ENCODE data around the gene NAA50. TPM values are rescaled to one million over a fixed set of nuclear protein-coding genes. Genes with fewer than 3 reads are reported as not detected.

Gene NAA50
- total and polyA plus RNA-seq, 2 experiments from 2014 or later, result 103 to 260 TPM

GRCh38 chr3:113714702-113715101 is 31.3 kb downstream of the NAA50 start:
- H3K4me1 Mint-ChIP-seq, result no peaks in the 10 kb centered on the region
- H3K27me3 ChIP-seq (ENCODE audit: insufficient read depth), result no peaks in the 10 kb centered on the region
- H3K4me1 ChIP-seq (ENCODE audit: insufficient read depth), result no peaks in the 10 kb centered on the region
- H3K9me2 ChIP-seq (ENCODE audit: insufficient read depth), result no peaks in the 10 kb centered on the region
- H3K27ac Mint-ChIP-seq, result no peak overlapping the region
- no peak for DNase-seq (ENCODE audit: low spot score)
- H4K20me1 ChIP-seq (replicated peaks; ENCODE audit: insufficient read depth), result 0 out of 2 replicates have a peak, but pooled peaks cover 4% of the 10 kb centered on the region
- H3K27me3 Mint-ChIP-seq (ENCODE audit: insufficient read depth, low read depth, poor library complexity), result peaks cover 7% of the 10 kb centered on the region
- no peaks in the 10 kb centered on the region for H3F3A ChIP-seq (replicated peaks; ENCODE audit: low read depth)
- H3K4me2 ChIP-seq, result no peak overlapping the region
- H2AFZ ChIP-seq, result no peak overlapping the region
- H3K4me3 ChIP-seq, result no peak overlapping the region
- no peak for ATAC-seq
- no peaks in the 10 kb centered on the region for H3K79me2 ChIP-seq (replicated peaks; ENCODE audit: insufficient read depth)
- peaks cover 11% of the 10 kb centered on the region; the same call in 2 of the 3 replicates for H3K36me3 Mint-ChIP-seq (ENCODE audit: low read depth)
- H3K36me3 ChIP-seq (ENCODE audit: insufficient read depth), result no peaks in the 10 kb centered on the region
- H3K27ac ChIP-seq (ENCODE audit: low read depth), result no peak overlapping the region
- H3K4me3 Mint-ChIP-seq, result no peak overlapping the region
- no peaks in the 10 kb centered on the region for H3K9me3 Mint-ChIP-seq
- no peak for TF ChIP-seq NANOG (IDR thresholded peaks at IDR 0.05; ENCODE audit: borderline replicate concordance)
- TF ChIP-seq JUNB (IDR thresholded peaks at IDR 0.05; ENCODE audit: unreplicated experiment), result no peak
- TF ChIP-seq POLR2AphosphoS5 (IDR thresholded peaks at IDR 0.05; ENCODE audit: low read depth), result no peak
- no peak for TF ChIP-seq EZH2phosphoT487 (IDR thresholded peaks at IDR 0.05; ENCODE audit: unreplicated experiment)
- TF ChIP-seq ZNF331 (CRISPR knock-in tag; IDR thresholded peaks at IDR 0.05; ENCODE audit: low read depth), result no peak
- TF ChIP-seq STAT1 (IDR thresholded peaks at IDR 0.05; ENCODE audit: unreplicated experiment), result no peak
- no peak for TF ChIP-seq CREB1 (CRISPR knock-in tag; IDR thresholded peaks at IDR 0.05; ENCODE audit: low read depth)
- no peak for TF ChIP-seq ZNF114 (CRISPR knock-in tag; IDR thresholded peaks at IDR 0.05)
- TF ChIP-seq EZH2 (IDR thresholded peaks at IDR 0.05; ENCODE audit: low read depth, unreplicated experiment), result no peak
- no peak for TF ChIP-seq ZNF462 (CRISPR knock-in tag; IDR thresholded peaks at IDR 0.05)
- TF ChIP-seq ETS1 (IDR thresholded peaks at IDR 0.05), result no peak
- TF ChIP-seq REST (IDR thresholded peaks at IDR 0.05; ENCODE audit: unreplicated experiment), result no peak
- TF ChIP-seq CTCF (conservative IDR thresholded peaks at IDR 0.05; ENCODE audit: low read depth in 2 of 2), result no peak

Data from GM23338 (cell line).